Mesodermal cell (in vitro differentiated cells): ENCODE data around the gene PRMT7.

Source experiments
- H3K27ac ChIP-seq: 2 replicates; pipeline ENCODE4 v1.7.0; 2013; ENCODE audit warnings: mild to moderate bottlenecking, low read depth, low read length, moderate library complexity; ENCODE audit not compliant: severe bottlenecking
- H3K36me3 ChIP-seq: 2 replicates; pipeline ENCODE4 v1.7.1; 2013; ENCODE audit warnings: mild to moderate bottlenecking, low read length, moderate library complexity; ENCODE audit not compliant: control insufficient read depth, insufficient read depth
- H3K4me1 ChIP-seq: one replicate; pipeline ENCODE4 v1.7.1; 2013; ENCODE audit warnings: mild to moderate bottlenecking, low read length; ENCODE audit not compliant: insufficient read depth, control insufficient read depth, poor library complexity, severe bottlenecking
- H3K4me3 ChIP-seq: 2 replicates; pipeline ENCODE4 v1.7.0; 2013; ENCODE audit warnings: low read length, control low read depth, mild to moderate bottlenecking; ENCODE audit not compliant: insufficient read depth, poor library complexity, severe bottlenecking; ENCODE audit errors: extremely low read depth
- H3K9me3 ChIP-seq: 2 replicates; pipeline ENCODE4 v1.7.1; 2013; ENCODE audit warnings: mild to moderate bottlenecking, low read length, moderate library complexity; ENCODE audit not compliant: control insufficient read depth
- WGBS, 2 experiments: methylation state at CpG; one replicate each; pipeline ENCODE4 v1.1.5; 2013; ENCODE audit warnings: missing lambda C conversion rate in 2 of 2; ENCODE audit not compliant: insufficient coverage in 2 of 2; 5-methylcytosine and 5-hydroxymethylcytosine counted together

The PRMT7 gene

GRCh38 chr16:68292425-68292824 is 18.4 kb upstream of the PRMT7 start:
- no peaks in the 10 kb centered on the region for H3K9me3 ChIP-seq
- 82 to 100% methylated on average over 3 of the region's 5 CpGs for WGBS, 2 experiments
- peaks cover 90% of the 10 kb centered on the region for H3K36me3 ChIP-seq
- no peak overlapping the region for H3K27ac ChIP-seq
- H3K4me3 ChIP-seq, result no peak overlapping the region
- H3K4me1 ChIP-seq, result peaks cover 12% of the 10 kb centered on the region

GRCh38 chr16:68296291-68296690 is 14.5 kb upstream of the PRMT7 start:
- Histone ChIP-seq H3K4me1 (peaks cover 28% of the 10 kb centered on the region), H3K9me3 (no peaks in the 10 kb centered on the region), H3K27ac (no peak overlapping the region), H3K4me3 (no peak overlapping the region), H3K36me3 (peaks cover 96% of the 10 kb centered on the region)
- 95 to 98% methylated on average over 11 of the region's 12 CpGs for WGBS, 2 experiments

GRCh38 chr16:68296693-68297092 is 14.1 kb upstream of the PRMT7 start:
- H3K4me3 ChIP-seq, result no peak overlapping the region
- peaks cover 97% of the 10 kb centered on the region for H3K36me3 ChIP-seq
- no peaks in the 10 kb centered on the region for H3K9me3 ChIP-seq
- 94 to 100% methylated on average over 3 to 6 of the region's 6 CpGs for WGBS, 2 experiments
- H3K4me1 ChIP-seq, result peaks cover 28% of the 10 kb centered on the region
- no peak overlapping the region for H3K27ac ChIP-seq

GRCh38 chr16:68297908-68298307 is 12.9 kb upstream of the PRMT7 start:
- 90 to 100% methylated on average over 2 to 3 of the region's 3 CpGs for WGBS, 2 experiments
- no peak overlapping the region for H3K27ac ChIP-seq
- H3K4me3 ChIP-seq, result no peak overlapping the region
- peaks cover 28% of the 10 kb centered on the region for H3K4me1 ChIP-seq
- H3K36me3 ChIP-seq, result peaks cover 95% of the 10 kb centered on the region
- no peaks in the 10 kb centered on the region for H3K9me3 ChIP-seq

- no peak overlapping the region for H3K27ac ChIP-seq
- H3K36me3 ChIP-seq, result peaks cover 94% of the 10 kb centered on the region
- H3K9me3 ChIP-seq, result no peaks in the 10 kb centered on the region
- H3K4me1 ChIP-seq, result peaks cover 28% of the 10 kb centered on the region
- H3K4me3 ChIP-seq, result no peak overlapping the region
- 91 to 100% methylated on average over 1 to 2 of the region's 3 CpGs for WGBS, 2 experiments
These were observed 12.5 kb upstream of the PRMT7 start for GRCh38 chr16:68298312-68298711.

DNA sequence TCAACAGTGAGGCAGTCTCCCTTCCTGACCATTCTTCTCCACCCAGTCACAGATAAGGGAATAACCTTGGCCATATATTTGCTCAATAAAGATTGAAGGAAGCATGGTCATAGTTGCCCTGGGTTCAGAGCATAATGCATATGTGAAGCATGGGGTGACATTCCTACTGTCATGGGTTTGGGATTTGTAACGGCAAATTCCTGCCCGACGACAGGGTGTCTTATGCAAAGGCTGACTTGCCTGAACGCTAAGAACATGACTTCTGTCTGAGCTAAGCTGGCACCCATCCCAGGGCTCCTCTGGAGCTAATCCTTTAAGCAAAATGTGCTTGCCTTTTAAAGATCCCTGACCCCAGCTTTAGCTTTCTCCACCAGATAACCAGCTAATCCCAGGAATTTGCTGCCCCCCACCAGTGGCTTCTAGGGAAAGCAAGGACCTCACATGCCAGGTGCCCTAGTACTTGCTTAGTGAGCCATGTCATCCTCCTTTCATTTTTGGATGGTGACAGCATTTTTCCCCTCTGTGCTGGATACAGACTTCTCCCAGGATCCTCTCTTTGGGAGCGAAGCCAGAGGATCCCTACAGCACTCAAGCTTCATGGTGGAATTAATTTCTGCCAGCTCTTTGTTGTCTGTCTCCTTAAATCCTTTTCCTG is 11.8 kb upstream of the PRMT7 start:
- H3K36me3 ChIP-seq, result peaks cover 97% of the 10 kb centered on the region
- H3K4me3 ChIP-seq, result no peak overlapping the region
- no peak overlapping the region for H3K27ac ChIP-seq
- H3K9me3 ChIP-seq, result no peaks in the 10 kb centered on the region
- WGBS, 2 experiments, result 85 to 91% methylated on average over 4 to 5 of the region's 5 CpGs
- peaks cover 28% of the 10 kb centered on the region for H3K4me1 ChIP-seq

GRCh38 chr16:68299571-68300453 is 11.0 kb upstream of the PRMT7 start:
- H3K4me1 ChIP-seq, result peaks cover 28% of the 10 kb centered on the region
- no peaks in the 10 kb centered on the region for H3K9me3 ChIP-seq
- peak overlapping the region; percentile 29 for H3K27ac ChIP-seq
- no peak overlapping the region for H3K4me3 ChIP-seq
- WGBS, 2 experiments, result 95 to 100% methylated on average over 7 to 8 of the region's 11 CpGs
- peaks cover 97% of the 10 kb centered on the region for H3K36me3 ChIP-seq

DNA sequence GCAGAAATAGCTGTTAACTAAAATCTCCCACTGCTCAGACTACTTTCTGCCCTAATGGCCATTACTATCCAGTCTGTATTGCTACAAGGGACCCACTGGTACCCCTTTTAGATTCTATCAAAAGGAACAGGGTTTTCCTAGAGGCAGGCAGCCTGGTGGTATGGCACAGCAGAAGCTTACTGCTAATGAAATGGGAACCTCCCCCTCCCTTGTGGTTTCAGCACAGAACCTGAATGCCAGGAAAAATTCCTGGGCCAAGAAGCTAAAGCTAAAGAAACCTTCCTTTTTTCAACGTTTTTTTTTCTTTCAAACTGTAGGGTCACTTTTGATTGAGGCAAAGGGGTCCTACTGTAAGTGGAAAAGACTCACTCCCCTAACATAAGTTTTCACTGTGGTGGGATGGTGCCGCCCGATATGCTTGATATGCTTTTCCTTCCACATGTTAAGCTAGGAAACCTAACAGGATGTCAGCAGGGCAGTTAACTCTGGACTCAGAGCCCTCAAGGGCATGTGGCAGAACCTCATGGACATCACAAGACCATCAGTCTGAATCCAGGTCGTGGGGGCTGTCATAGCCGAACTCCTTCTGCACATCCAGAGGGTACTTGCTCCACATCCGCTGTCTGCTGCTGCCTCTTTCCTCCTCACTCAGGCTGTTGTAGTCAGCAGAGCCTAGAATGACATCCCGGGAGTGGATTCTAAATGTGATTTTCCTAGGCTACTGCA is 9.9 kb upstream of the PRMT7 start:
- Histone ChIP-seq H3K4me1 (peaks cover 28% of the 10 kb centered on the region), H3K9me3 (no peaks in the 10 kb centered on the region), H3K4me3 (no peak overlapping the region), H3K27ac (peak overlapping the region; percentile 29), H3K36me3 (peaks cover 91% of the 10 kb centered on the region)
- 81 to 98% methylated on average over 5 to 6 of the region's 7 CpGs for whole genome bisulfite sequencing, 2 experiments

GRCh38 chr16:68306633-68307032 is 4.2 kb upstream of the PRMT7 start:
- no peak overlapping the region for H3K4me3 ChIP-seq
- H3K4me1 ChIP-seq, result peaks cover 4% of the 10 kb centered on the region
- H3K36me3 ChIP-seq, result peaks cover 63% of the 10 kb centered on the region
- H3K9me3 ChIP-seq, result no peaks in the 10 kb centered on the region
- WGBS, 2 experiments, result 93 to 100% methylated on average over 1 to 3 of the region's 3 CpGs
- H3K27ac ChIP-seq, result no peak overlapping the region

DNA sequence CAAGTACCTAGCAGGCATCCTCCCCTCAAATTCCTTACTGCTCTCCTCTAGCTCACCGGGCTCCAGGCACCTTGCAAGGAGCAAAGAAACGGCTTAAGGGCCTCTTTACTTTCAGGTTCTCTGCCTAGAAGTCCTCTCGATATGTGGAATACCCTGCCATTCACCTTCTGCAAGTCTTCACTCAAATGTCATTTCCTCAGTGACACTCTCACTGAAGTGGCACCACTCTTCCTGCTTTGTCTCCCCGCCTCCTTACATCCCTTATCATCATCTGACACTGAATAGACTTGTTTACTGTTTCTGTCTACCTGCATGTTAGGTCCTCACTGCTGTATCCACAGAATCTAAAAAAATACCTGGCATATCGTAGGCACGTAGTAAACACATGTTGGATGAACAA is 1.0 kb upstream of the PRMT7 start:
- Histone ChIP-seq H3K36me3 (peaks cover 41% of the 10 kb centered on the region), H3K4me1 (peaks cover 4% of the 10 kb centered on the region)
- WGBS, 2 experiments, result 68 to 74% methylated on average over 6 of the region's 6 CpGs

More for the DNA sequence above, 1.0 kb upstream of the PRMT7 start:
- Histone ChIP-seq H3K9me3 (no peaks in the 10 kb centered on the region), H3K4me3 (peak overlapping the region; percentile 90), H3K27ac (peak overlapping the region; percentile 80)
